ENCODE data around the gene ATRX.

GRCh38 chrX:77785486-77786364, at the start of gene ATRX:
- no peak for TF ChIP-seq CTCF (conservative IDR thresholded peaks at IDR 0.05; ENCODE audit: low read length)
- TF ChIP-seq EZH2phosphoT487 (IDR thresholded peaks at IDR 0.05; ENCODE audit: borderline replicate concordance, low read depth, low read length), result no peak

All from OCI-LY7 (cell line).